Measurements from ENCODE around the gene PHF10. TPM values are rescaled to one million over a fixed set of nuclear protein-coding genes. Genes with fewer than 3 reads are reported as not detected.

Gene PHF10
- total RNA-seq (2022; extraction: Qiagen RNA extraction): 19.9 to 22.9 TPM (median 22.5 TPM) in 5 replicates

DNA sequence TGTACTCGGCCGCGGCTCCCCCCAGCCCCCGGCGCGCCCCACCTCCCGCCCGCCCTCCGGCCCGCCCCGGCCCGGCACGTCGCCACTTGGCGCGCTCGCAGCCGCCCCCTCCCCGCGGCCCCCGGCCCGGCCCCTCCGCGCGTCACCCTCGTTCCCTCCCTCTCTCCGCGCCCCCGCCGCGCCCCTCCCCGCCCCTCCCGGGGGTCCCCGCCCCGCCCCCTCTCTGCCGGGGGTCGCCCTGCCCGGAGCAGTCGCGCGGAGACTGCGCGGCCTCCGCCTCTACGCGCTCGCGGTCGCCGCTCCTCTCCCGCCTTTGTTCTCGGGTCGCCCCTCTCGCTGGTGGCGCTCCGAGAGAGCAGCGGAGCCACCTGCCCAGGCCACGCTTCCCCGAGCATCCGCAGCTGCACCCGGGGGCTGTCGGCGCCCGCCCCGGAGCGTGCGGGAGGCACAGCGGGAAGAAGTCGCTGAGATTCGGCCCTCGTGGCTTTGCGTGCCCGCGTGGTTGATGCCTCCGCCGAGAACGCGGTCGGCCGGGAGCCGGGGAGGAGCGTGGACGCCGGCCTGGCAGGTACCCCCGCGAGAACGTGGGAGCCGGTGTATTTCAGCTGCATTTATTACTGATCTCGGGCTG, at the start of gene PHF10:
TSS of gene PHF10 (minus strand) at position 7 of the 631 bp plus-strand sequence. CDS start 569 bp downstream, outside the sequence.

GRCh38 chr6:169751242-169752073, 27.2 kb upstream of the PHF10 start, which contains the start of the genes DYNLT2 and ERMARD:
Gene DYNLT2 (minus strand): TSS chr6:169751572. CDS start chr6:169751458, 114 bp downstream.
Gene ERMARD (plus strand): TSS chr6:169751622. CDS start chr6:169751658, 36 bp downstream.

GRCh38 chr6:169701954-169702839, 22.1 kb downstream of the PHF10 start, which contains the start of the genes C6orf120 and WDR27:
Gene C6orf120 (plus strand): TSS chr6:169702126. CDS start chr6:169702460, 334 bp downstream.
Gene WDR27 (minus strand): TSS chr6:169702029. CDS start chr6:169689005, 13,024 bp downstream.

Other genes starting within 250 kb of the PHF10 start
- 7.8 to 11.6 TPM (median 9.7 TPM) in 5 replicates for gene WDR27, start 22.5 kb downstream of the PHF10 start, total RNA-seq (2022; extraction: Qiagen RNA extraction)
- gene C6orf120, start 22.4 kb downstream of the PHF10 start, total RNA-seq (2022; extraction: Qiagen RNA extraction): 10.5 to 13.9 TPM (median 12.7 TPM) in 5 replicates
- 0.45 to 0.63 TPM (median 0.49 TPM) in 5 replicates for gene DYNLT2, start 27.1 kb upstream of the PHF10 start, total RNA-seq (2022; extraction: Qiagen RNA extraction)
- gene ERMARD, start 27.1 kb upstream of the PHF10 start, total RNA-seq (2022; extraction: Qiagen RNA extraction): 6.3 to 7.6 TPM (median 6.7 TPM) in 5 replicates

All from A549 treated with AZD2906 at 1 μM for 4 hours (cell line).